SK-N-SH treated with all-trans-retinoic acid at 6 μM for 48 hours (cell line): ENCODE measurements around the gene ST6GALNAC3.

ENCODE experiments used
- BACH2 ChIP-seq: fragments of 250-450 bp; sonication (Bioruptor Pico); IDR thresholded peaks from 2 replicates; pipeline ENCODE4 v1.9.0; 2021; ENCODE audit warnings: mild to moderate bottlenecking, borderline replicate concordance
- TOX ChIP-seq: fragments of 250-450 bp; sonication (Bioruptor Pico); IDR thresholded peaks from 2 replicates; pipeline ENCODE4 v1.8.0; 2021; ENCODE audit warnings: mild to moderate bottlenecking, moderate library complexity, borderline replicate concordance

- TF ChIP-seq BACH2 (CRISPR knock-in tag) (no peak), TOX (CRISPR knock-in tag) (no peak)
Measured at GRCh38 chr1:76189310-76189709, 114.8 kb downstream of the ST6GALNAC3 start.
